OCI-LY1 (cell line): Measurements from ENCODE around the gene YJU2.
"Not testable (repeated sequence)": the region's sequence is repeated elsewhere in the genome, so short reads cannot be mapped to it uniquely, and the experiment has no call there.

Source experiments
- H2AFZ ChIP-seq: fragments of 200-600 bp; sonication (generic), shearing (Covaris generic); 2 replicates; pipeline ENCODE4 v1.6.0; 2014; ENCODE audit warnings: antibody characterized with exemption, mild to moderate bottlenecking, low read length
- H3F3A ChIP-seq: fragments of 200-600 bp; sonication (generic), shearing (Covaris generic); 2 replicates; pipeline ENCODE4 v1.6.0; 2014; ENCODE audit warnings: mild to moderate bottlenecking, antibody characterized with exemption, low read length, moderate library complexity; ENCODE audit not compliant: insufficient read depth
- H3K27ac ChIP-seq: fragments of 200-600 bp; sonication (generic); 2 replicates; pipeline ENCODE4 v1.5.1; 2014; ENCODE audit warnings: low read length, mixed run types, mild to moderate bottlenecking, low read depth; ENCODE audit not compliant: poor library complexity, severe bottlenecking
- H3K27me3 ChIP-seq: fragments of 200-600 bp; sonication (generic); 2 replicates; pipeline ENCODE4 v1.6.0; 2014; ENCODE audit warnings: antibody characterized with exemption, mild to moderate bottlenecking, low read length, moderate library complexity; ENCODE audit not compliant: insufficient read depth
- H3K36me3 ChIP-seq: fragments of 200-600 bp; sonication (generic); 2 replicates; pipeline ENCODE4 v1.6.1; 2014; ENCODE audit warnings: mild to moderate bottlenecking, antibody characterized with exemption, low read length, moderate library complexity, mixed read lengths; ENCODE audit not compliant: insufficient read depth
- H3K4me1 ChIP-seq: fragments of 200-600 bp; sonication (generic); 2 replicates; pipeline ENCODE4 v1.5.1; 2014; ENCODE audit warnings: mild to moderate bottlenecking, low read length, moderate library complexity; ENCODE audit not compliant: insufficient read depth, severe bottlenecking
- H3K4me2 ChIP-seq: fragments of 200-600 bp; sonication (generic), shearing (Covaris generic); 2 replicates; pipeline ENCODE4 v1.6.1; 2014; ENCODE audit warnings: low read length
- H3K4me3 ChIP-seq: fragments of 200-600 bp; sonication (generic); 2 replicates; pipeline ENCODE4 v1.5.1; 2014; ENCODE audit warnings: low read length, low read depth, mild to moderate bottlenecking, mixed read lengths; ENCODE audit not compliant: poor library complexity, severe bottlenecking
- H3K79me2 ChIP-seq: fragments of 200-600 bp; shearing (Covaris generic); 2 replicates; pipeline ENCODE4 v1.6.1; 2016; ENCODE audit warnings: mixed run types, low read length, mixed read lengths; ENCODE audit not compliant: insufficient read depth
- H3K9ac ChIP-seq: fragments of 200-600 bp; sonication (generic), shearing (Covaris generic); 2 replicates; pipeline ENCODE4 v1.6.1; 2014; ENCODE audit warnings: mild to moderate bottlenecking, low read length, mixed read lengths
- H3K9me2 ChIP-seq: fragments of 200-600 bp; sonication (generic), shearing (Covaris generic); 2 replicates; pipeline ENCODE4 v1.6.1; 2014; ENCODE audit warnings: low read depth, mild to moderate bottlenecking, low read length, mixed read lengths
- H3K9me3 ChIP-seq: fragments of 200-600 bp; shearing (Covaris generic); 2 replicates; pipeline ENCODE4 v1.6.1; 2014; ENCODE audit warnings: low read length, mixed read lengths
- H4K20me1 ChIP-seq: fragments of 200-600 bp; sonication (generic), shearing (Covaris generic); 2 replicates; pipeline ENCODE4 v1.6.0; 2016; ENCODE audit warnings: mild to moderate bottlenecking, low read length; ENCODE audit not compliant: insufficient read depth
- CTCF ChIP-seq: fragments of 200-600 bp; sonication (generic), shearing (Covaris generic); IDR thresholded peaks from 2 replicates; pipeline ENCODE4 v1.5.1; 2017; ENCODE audit warnings: mild to moderate bottlenecking, antibody characterized with exemption, low read length, moderate library complexity, mixed read lengths
- EZH2 ChIP-seq: fragments of 200-600 bp; sonication (generic), shearing (Covaris generic); IDR thresholded peaks from 2 replicates; pipeline ENCODE4 v1.8.0; 2017; ENCODE audit warnings: borderline replicate concordance, mixed run types, mild to moderate bottlenecking, antibody characterized with exemption, low read length, moderate library complexity, mixed read lengths

YJU2 gene

GRCh38 chr19:4234862-4235201 lies 12.0 kb upstream of the YJU2 start:
- Histone ChIP-seq H3F3A (no peaks in the 10 kb centered on the region), H4K20me1 (no peaks in the 10 kb centered on the region), H3K9me3 (no peaks in the 10 kb centered on the region), H3K4me1 (no peaks in the 10 kb centered on the region), H3K9ac (no peak overlapping the region), H3K4me3 (no peak overlapping the region), H2AFZ (no peak overlapping the region), H3K27me3 (no peaks in the 10 kb centered on the region), H3K36me3 (no peaks in the 10 kb centered on the region), H3K27ac (no peak overlapping the region), H3K9me2 (no peaks in the 10 kb centered on the region), H3K4me2 (no peak overlapping the region), H3K79me2 (no peaks in the 10 kb centered on the region)
- TF ChIP-seq CTCF (no peak), EZH2 (no peak)

- not testable (repeated sequence) for H4K20me1 ChIP-seq, H3K9ac ChIP-seq, H3K4me2 ChIP-seq, H3K36me3 ChIP-seq, H2AFZ ChIP-seq, H3F3A ChIP-seq, H3K27me3 ChIP-seq, H3K79me2 ChIP-seq, H3K27ac ChIP-seq, H3K9me3 ChIP-seq, H3K4me1 ChIP-seq, H3K4me3 ChIP-seq, H3K9me2 ChIP-seq
These were observed 9.4 kb upstream of the YJU2 start for GRCh38 chr19:4237510-4237909.

- no peaks in the 10 kb centered on the region for H3K4me1 ChIP-seq
- H2AFZ ChIP-seq, result no peak overlapping the region
- TF ChIP-seq EZH2 (no peak), CTCF (no peak)
- H3K9ac ChIP-seq, result no peak overlapping the region
- H3K9me3 ChIP-seq, result no peaks in the 10 kb centered on the region
- no peak overlapping the region for H3K4me2 ChIP-seq
- H3K9me2 ChIP-seq, result no peaks in the 10 kb centered on the region
- no peaks in the 10 kb centered on the region; the same call in 1 of the 2 replicates for H3K27me3 ChIP-seq
- no peaks in the 10 kb centered on the region for H4K20me1 ChIP-seq
- H3F3A ChIP-seq, result no peaks in the 10 kb centered on the region
- H3K27ac ChIP-seq, result no peak overlapping the region
- no peaks in the 10 kb centered on the region for H3K36me3 ChIP-seq
- no peak overlapping the region for H3K4me3 ChIP-seq
- H3K79me2 ChIP-seq, result no peaks in the 10 kb centered on the region
These were observed 8.0 kb upstream of the YJU2 start for GRCh38 chr19:4238831-4239230.

- no peaks in the 10 kb centered on the region for H3K79me2 ChIP-seq
- H3K4me2 ChIP-seq, result no peak overlapping the region
- H3K4me3 ChIP-seq, result no peak overlapping the region
- H3K27ac ChIP-seq, result no peak overlapping the region
- no peaks in the 10 kb centered on the region; the same call in 1 of the 2 replicates for H3K27me3 ChIP-seq
- no peaks in the 10 kb centered on the region for H3K9me2 ChIP-seq
- H3K4me1 ChIP-seq, result peaks cover 6% of the 10 kb centered on the region
- no peak for TF ChIP-seq EZH2
- TF ChIP-seq CTCF, result no peak
- no peak overlapping the region for H2AFZ ChIP-seq
- no peaks in the 10 kb centered on the region for H4K20me1 ChIP-seq
- H3K9ac ChIP-seq, result no peak overlapping the region
- H3K36me3 ChIP-seq, result no peaks in the 10 kb centered on the region
- H3K9me3 ChIP-seq, result no peaks in the 10 kb centered on the region
- no peaks in the 10 kb centered on the region for H3F3A ChIP-seq
These were observed 5.0 kb upstream of the YJU2 start for GRCh38 chr19:4241824-4242430.

- Histone ChIP-seq H3K4me1 (peaks cover 14% of the 10 kb centered on the region), H3K4me3 (peak overlapping the region; percentile 74), H2AFZ (peak overlapping the region; percentile 94; the same call in 1 of the 2 replicates), H3K36me3 (peaks cover 22% of the 10 kb centered on the region), H3K4me2 (peak overlapping the region; percentile 93)
- H3K27ac ChIP-seq, H3F3A ChIP-seq, H4K20me1 ChIP-seq, H3K27me3 ChIP-seq, H3K9me2 ChIP-seq, H3K79me2 ChIP-seq, H3K9me3 ChIP-seq, H3K9ac ChIP-seq: not testable (repeated sequence)
These were observed 942 bp upstream of the YJU2 start for GRCh38 chr19:4245938-4246337.
